ENCODE results near the gene BCL2L14. TPM values are rescaled to one million over a fixed set of nuclear protein-coding genes. Genes with fewer than 3 reads are reported as not detected.

Gene BCL2L14
- total RNA-seq, 1 experiment from 2014 or later, result 0.30 TPM

DNA sequence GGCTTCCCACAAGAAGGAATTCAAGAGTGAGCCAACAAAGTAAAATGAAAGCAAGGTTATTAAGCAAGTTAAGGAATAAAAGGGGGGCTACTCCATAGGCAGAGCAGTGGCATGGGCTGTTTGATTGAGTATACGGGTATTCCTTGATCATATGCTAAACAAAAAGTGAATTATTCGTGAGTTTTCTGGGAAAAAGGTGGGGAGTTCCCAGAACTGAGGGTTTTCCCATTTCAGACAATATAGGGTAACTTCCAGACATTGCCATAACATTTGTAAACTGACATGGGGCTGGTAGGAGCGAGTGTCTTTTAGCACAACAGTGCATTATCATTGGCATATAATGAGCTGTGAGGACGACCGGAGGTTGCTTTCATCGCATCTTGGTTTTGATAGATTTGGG, 2.0 kb upstream of the BCL2L14 start (continued):
- TF ChIP-seq ELF1 (IDR thresholded peaks at IDR 0.05; ENCODE audit: borderline replicate concordance, low read depth) (no peak), SIN3A (IDR thresholded peaks at IDR 0.05; ENCODE audit: low read depth) (no peak)

- DNase-seq (ENCODE audit: low read depth, low spot score), result no peak
- ChIA-PET CTCF (no interaction called here), POLR2A (no interaction called here), RAD21 (ENCODE audit: low non-redundant PET in 1 of 2, low total read pairs in 2 of 2, uncharacterized antibody in 2 of 2, unreplicated experiment in 2 of 2) (no interaction called here)
- H3K36me3 ChIP-seq (ENCODE audit: control insufficient read depth in 1 of 2, insufficient read depth in 2 of 2, low read length in 2 of 2), result no peaks in the 10 kb centered on the region
- H3K4me3 ChIP-seq (replicated peaks in 1 of 2; ENCODE audit: low read depth in 1 of 2, low read length in 2 of 2), result no peak overlapping the region
- ATAC-seq, result no peak
- no peaks in the 10 kb centered on the region for H4K20me1 ChIP-seq (ENCODE audit: insufficient read depth)
- no peak overlapping the region for H2AFZ ChIP-seq (ENCODE audit: low read depth, low read length, poor library complexity, severe bottlenecking)
- H3K27me3 ChIP-seq (ENCODE audit: insufficient read depth, low read length), result no peaks in the 10 kb centered on the region
- H3K9me3 ChIP-seq (ENCODE audit: control insufficient read depth in 1 of 2, insufficient read depth in 1 of 2, low read depth in 1 of 2, low read length in 2 of 2), result no peaks in the 10 kb centered on the region
- H3K9ac ChIP-seq (ENCODE audit: low read length), result no peak overlapping the region
- no peak for TF ChIP-seq ZBTB33 (IDR thresholded peaks at IDR 0.05; ENCODE audit: extremely low read depth, insufficient replicate concordance, low read length)
- TF ChIP-seq FOSL1 (IDR thresholded peaks at IDR 0.05; ENCODE audit: low read depth), result no peak
- TF ChIP-seq EZH2phosphoT487 (IDR thresholded peaks at IDR 0.05; ENCODE audit: borderline replicate concordance), result no peak
- TF ChIP-seq ELF1 (IDR thresholded peaks at IDR 0.05; ENCODE audit: borderline replicate concordance, low read depth), result no peak
- TF ChIP-seq, protein P1, sequence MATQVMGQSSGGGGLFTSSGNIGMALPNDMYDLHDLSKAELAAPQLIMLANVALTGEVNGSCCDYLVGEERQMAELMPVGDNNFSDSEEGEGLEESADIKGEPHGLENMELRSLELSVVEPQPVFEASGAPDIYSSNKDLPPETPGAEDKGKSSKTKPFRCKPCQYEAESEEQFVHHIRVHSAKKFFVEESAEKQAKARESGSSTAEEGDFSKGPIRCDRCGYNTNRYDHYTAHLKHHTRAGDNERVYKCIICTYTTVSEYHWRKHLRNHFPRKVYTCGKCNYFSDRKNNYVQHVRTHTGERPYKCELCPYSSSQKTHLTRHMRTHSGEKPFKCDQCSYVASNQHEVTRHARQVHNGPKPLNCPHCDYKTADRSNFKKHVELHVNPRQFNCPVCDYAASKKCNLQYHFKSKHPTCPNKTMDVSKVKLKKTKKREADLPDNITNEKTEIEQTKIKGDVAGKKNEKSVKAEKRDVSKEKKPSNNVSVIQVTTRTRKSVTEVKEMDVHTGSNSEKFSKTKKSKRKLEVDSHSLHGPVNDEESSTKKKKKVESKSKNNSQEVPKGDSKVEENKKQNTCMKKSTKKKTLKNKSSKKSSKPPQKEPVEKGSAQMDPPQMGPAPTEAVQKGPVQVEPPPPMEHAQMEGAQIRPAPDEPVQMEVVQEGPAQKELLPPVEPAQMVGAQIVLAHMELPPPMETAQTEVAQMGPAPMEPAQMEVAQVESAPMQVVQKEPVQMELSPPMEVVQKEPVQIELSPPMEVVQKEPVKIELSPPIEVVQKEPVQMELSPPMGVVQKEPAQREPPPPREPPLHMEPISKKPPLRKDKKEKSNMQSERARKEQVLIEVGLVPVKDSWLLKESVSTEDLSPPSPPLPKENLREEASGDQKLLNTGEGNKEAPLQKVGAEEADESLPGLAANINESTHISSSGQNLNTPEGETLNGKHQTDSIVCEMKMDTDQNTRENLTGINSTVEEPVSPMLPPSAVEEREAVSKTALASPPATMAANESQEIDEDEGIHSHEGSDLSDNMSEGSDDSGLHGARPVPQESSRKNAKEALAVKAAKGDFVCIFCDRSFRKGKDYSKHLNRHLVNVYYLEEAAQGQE (IDR thresholded peaks at IDR 0.05; ENCODE audit: low read depth), result no peak
- no peak for TF ChIP-seq CBX3 (IDR thresholded peaks at IDR 0.05; ENCODE audit: low read depth)
- no peak for TF ChIP-seq YY1 (IDR thresholded peaks at IDR 0.05; ENCODE audit: extremely low read depth, insufficient replicate concordance, low read depth, low read length)
- TF ChIP-seq POLR2A (IDR thresholded peaks at IDR 0.05; ENCODE audit: borderline replicate concordance, extremely low read depth, insufficient read depth, insufficient read length), result no peak
- BruUV-seq (replicated peaks), result no TSS peak
- intact Hi-C loops (cut with micrococcal nuclease), result no loop called here
- H3K4me2 ChIP-seq (ENCODE audit: low read length), result no peak overlapping the region
- peaks cover 5 to 10% of the 10 kb centered on the region in 2 experiments; a peak in 3 of 4 replicates for H3K4me1 ChIP-seq (ENCODE audit: control insufficient read depth in 1 of 2, insufficient read depth in 2 of 2, low read length in 2 of 2)
- no peaks in the 10 kb centered on the region for H3K9me2 ChIP-seq (ENCODE audit: insufficient read depth)
- no peaks in the 10 kb centered on the region for H3K79me2 ChIP-seq (ENCODE audit: insufficient read depth, low read length)
- no peak overlapping the region for H3K27ac ChIP-seq (ENCODE audit: low read depth, low read length)
Measured at GRCh38 chr12:12069821-12070548, 754 bp upstream of the BCL2L14 start.

All from HCT116 (cell line).